Stimulated activated CD4-positive, alpha-beta T cell treated with anti-CD3 and anti-CD28 coated beads, Interleukin-12 subunit alpha, Interleukin-12 subunit beta, amount 100 ng/mL, for 4 hours (primary cell): ENCODE data around the gene MYO1A.

ENCODE experiments used
- DNase-seq: peaks from one replicate; pipeline ENCODE4 v3.0.0-alpha.2; 2020

The MYO1A gene

DNA sequence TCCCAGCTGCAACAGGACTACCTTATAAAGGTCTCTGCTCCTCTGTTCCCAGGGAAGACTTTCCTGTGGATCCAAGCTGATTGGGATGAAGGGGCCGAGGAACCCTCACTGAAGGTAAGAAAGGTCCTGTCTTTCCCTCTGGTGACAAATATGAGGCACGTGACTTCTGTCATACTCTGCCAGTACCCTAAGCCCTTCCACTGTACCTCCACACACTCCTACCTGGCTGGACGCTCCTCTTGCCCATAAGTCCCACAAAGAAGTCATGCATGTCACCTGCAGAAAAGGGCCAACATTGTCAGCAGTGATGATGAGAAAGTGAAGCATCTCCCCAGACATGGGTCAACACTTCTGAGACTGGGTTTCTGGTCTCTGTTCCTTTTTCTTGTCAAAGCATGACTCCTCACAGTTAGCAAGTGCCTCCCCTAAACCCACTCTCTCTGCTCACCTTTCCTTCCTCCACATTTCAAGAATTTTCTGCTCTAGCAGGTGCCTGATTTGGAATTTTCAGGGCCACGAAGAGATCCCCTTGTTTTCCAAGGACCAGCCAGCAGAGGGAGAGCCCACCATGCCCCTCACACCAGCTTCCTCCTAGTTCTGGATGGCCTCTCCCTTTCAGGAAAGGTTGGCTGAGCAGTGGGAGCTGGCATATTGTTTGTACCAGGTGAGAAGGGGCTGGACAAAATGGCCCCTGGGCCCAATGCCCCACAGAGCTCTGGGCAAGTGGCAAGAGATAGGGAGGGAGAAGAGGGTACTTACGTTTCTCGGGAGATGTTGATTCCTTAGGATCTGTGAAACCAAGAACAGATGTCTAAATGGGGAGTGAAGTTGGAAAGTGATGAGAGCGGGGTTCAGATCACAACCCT, 37.1 kb downstream of the MYO1A start:
- no peak for DNase-seq

DNA sequence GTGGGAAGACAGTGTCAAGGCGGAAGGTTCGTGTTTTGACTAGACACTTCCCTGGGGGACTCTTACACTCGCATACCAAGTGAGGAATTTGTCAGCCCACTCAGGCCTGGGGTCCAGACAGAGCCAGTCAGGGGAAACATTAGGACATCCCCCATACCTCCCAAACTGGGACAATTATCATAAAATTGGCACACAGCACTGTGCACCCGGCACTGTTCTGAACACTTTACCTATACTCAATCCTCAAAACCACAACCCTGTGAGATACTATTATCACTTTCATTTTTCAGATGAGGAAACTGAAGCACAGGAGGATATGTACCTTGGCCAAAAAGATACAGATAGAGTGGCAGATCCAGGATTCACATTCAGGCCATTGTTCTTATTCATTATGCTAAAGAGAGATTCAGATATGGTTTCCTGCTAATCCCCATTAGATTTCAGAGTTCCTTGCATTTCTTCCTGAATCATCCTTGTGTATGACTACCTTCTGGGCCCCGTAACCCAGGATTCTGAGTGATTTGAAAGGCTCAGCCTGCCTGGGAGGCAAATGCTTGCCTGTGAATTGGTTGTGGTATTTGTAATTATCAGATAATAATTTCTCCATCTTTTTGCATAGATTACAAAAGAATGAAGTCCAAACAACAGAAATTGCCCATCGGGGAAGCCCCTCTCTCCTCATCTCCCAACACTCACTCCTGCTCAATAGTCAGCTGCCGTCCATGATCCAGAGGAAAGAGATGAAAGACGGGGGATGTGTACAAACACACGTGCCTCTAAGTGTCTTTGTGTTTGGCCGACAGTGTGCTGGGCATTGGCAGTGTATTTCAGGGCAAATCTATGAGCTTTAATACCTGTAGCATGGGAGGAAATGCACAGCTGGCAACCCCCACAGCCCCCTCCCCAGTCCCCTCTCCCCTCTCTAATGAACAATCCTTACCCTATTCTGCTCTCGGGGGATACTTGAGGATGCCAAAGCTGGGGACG, 38.2 kb downstream of the MYO1A start:
- DNase-seq: no peak

DNA sequence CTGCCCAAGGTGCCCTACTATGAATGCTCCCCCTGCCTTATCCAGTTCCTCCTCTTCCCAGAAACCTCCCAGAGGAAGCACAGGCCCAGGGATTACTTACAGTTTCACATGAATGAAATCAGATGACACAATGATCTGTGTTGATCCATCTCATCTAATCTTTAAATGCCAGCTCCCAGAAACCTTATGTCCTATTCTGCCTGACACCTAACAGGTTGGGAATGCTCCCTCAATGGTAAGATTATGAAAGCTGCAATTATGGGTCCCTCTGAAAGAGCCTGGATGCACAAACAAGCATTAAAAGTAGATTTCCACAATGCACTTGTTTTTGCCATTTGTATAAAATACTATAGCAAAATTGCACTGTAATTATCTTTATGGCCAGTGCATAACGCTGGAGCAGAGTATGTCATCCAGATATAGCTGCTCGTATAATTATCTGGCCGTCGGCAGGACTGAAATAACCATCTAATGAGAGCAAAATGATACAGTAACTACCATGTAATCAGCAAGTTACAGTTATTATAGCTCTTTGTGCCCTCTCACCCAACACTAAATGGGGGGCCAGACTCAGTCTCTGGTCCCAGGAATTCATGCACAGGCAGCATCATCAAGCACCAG, 39.2 kb downstream of the MYO1A start:
- DNase-seq: no peak

DNA sequence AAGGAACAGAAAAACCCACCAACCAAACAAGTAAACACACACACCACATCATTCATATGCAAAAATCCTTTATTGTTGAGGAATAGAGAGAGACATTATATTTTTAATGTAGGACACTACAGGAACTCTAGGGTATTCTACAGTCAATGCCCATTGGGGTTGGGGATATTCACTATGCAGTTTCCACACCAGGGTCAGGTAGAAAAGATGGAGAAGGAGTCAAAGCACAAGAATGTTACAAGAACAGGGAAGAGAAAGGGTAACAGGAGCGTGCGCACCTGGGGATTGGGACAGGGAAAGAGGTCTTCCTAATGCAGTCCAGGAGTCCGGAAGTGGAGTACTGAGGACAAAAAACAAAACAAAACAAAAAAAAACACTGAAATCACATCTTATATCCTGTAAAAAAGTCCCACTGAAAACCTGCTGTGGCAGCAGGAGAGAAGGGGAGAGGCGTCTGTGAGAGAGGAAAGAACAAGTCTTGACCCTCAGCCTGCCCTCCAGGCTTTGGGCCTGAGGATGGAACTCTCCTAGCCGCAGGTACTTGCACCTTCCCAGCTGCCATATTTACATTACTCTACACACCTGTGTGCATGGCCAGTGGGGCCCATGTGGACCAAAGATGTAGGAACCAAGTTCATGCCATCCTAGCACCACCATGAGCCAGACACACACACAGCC, 39.8 kb downstream of the MYO1A start:
- DNase-seq: no peak

DNA sequence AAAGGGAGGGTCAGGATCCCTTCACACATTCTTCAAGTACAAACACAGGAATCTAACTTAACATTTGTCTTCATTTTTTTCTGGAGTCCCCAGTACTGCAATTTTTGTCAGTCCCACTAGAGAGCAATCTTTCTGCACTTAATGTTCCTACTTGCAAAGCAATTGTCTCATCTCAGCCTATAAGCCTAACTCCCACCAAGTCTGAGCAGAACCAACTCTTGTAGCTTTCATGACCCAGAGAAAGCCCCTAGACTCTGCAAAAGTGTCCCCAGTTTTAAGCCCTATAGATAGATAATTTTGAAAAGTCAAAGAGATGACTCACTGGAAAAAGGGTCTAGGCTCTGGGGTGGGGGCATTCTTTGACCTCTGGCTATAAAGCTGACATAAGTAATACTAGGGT, 41.8 kb downstream of the MYO1A start:
- no peak for DNase-seq

DNA sequence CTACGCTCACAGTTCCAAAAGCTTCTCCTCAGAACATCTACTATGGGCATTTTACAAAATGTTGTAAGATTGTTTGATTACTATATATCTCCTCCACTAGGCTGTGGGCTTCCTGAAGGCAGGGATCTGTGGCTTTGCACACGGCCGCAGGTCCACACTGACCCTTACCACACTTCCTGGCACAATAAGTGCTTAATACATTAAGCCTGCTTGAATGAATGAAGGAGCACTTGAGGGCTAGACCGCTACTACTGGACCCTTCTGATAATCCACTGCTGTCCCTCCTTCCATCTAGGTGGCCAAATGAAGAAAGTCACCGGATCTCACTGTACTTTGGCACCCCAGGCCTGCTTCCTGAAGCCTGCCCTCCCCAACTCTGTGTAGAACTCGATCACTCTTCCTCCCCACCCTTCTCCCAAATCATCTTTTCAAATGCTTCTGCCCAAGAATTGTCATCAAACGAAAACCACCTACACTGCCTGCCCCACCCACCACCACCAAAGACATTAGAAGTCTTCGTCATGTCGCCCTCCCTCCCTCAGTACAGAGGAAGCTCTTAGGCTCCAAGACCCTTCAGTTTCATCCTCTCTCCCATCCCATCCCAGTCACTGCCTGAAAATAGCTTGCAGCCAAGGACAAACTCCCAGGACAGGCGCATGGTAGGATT, 43.0 kb downstream of the MYO1A start:
- peak; percentile 25 for DNase-seq

DNA sequence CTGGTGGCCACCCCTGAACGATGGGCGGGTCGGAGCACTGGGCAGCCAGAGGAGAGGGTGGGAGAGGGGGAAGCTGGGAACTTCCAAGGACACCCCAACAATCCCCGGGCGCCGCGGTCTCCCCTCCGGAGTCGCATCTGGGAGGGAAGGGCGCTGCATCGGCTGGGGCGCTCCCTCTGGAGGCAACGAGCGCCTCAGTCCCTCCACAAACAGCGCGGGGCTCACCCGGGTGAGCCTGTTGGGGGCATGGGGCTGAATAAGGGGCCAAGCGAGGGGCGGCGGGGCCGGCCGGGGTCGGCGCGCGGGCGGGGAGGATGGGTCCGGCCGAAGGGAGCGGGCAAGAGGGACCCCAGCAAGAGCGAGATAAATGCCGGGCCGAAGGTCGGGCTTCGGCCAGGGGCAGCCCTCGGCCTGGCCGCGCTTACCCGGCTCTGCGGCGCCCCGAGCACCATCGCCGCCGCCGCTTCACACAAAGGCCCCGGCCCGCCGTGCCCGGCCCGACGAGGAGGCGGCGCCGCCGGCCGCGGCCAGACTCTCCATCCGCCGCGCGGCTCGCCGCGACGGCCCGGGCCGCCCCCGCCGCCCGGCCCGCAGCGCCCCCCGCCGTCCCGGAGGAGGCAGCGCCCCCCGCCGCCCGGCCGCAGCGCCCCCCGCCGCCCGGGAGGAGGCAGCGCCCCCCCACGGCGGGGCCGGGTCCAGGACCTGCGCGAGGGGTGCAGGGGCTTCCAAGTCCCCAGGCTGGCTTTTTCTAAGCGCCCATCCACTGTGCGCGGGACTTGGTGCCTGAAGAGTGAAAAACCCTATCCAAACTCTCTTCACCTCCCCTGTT, 43.7 kb downstream of the MYO1A start, which contains the start of gene ZBTB39:
Gene ZBTB39 (minus strand): TSS at position 567 of the 829 bp plus-strand sequence. CDS start 1,629 bp downstream, outside the sequence.
- peak; percentile 64 for DNase-seq

DNA sequence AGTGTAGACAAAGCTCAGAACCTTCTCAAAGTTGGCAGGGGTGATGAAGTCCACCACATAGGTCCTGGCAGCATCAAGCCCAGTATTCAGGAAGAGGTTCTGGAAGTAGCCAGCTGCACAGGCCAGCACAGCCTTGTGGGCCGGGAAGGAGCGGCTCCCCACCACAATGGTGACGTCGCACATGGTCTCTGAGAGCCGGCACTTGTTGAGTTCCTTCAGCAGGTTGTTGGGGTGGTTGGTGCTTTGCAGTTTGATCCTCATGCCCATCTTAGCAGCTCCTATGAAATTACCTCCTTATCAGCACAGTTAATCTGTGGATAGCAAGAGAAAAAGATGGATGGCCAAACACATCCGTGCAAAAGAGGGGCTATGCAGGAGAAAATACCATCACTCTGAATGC, 45.3 kb downstream of the MYO1A start:
- no peak for DNase-seq

DNA sequence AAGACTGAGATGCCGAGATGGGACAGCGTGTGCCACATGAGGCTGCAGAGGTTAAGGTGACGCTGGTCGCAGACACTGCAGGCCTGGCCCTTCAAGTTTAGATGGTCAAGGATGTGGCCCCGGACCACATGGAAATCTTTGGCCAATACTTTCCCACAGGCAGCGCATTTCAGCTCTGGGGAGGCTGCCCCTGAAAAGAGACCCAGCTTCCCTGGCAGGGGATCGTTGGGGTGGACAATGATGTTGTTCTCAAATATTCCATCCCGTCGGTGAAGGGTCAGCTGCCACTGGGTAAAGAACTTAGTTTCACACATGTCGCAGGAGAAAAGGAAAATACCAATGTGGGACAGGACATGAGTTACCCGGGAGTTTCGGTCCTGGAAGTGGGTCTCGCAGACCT, 46.5 kb downstream of the MYO1A start:
- no peak for DNase-seq

DNA sequence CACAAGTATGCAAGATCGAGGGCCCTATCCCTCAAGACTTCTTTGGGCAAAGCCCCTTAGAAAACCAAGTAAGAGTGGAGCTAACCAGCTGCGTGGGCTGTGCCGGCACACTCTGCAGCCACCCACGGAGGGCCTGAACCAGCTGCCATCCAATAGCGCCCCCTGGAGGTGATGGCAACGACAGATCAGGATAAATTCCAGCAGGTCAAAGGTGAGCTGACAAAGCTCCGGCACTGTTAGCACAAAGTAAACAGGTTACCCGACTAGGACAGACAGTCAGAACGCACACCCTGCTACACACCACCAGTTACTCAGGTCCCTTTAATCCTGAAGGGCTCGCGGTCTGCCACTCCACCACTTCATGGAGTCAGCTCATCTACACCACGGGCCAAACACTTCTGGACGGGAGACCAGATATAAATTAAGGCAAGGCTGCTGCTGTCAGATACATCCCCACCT, 48.5 kb downstream of the MYO1A start:
- peak; percentile 70 for DNase-seq

DNA sequence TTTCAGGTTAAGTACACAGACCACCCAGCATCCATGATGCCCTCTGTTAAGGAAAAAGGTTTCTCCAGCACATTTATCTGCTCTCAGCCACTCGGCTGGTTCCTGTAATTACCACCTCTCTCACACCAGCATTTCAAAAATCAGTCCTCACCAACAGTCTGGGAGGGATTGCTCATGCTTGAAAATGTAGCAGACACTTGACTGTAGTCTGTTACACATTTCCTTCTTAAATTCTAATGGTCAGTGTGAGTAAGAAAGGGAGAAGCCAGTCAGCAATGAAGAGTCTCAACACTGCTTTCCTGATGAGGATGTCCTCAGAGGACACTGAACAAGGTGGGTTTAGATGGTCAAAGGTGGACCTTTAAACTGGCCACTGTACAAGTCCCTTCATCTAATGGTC, 49.5 kb downstream of the MYO1A start:
- DNase-seq: no peak

DNA sequence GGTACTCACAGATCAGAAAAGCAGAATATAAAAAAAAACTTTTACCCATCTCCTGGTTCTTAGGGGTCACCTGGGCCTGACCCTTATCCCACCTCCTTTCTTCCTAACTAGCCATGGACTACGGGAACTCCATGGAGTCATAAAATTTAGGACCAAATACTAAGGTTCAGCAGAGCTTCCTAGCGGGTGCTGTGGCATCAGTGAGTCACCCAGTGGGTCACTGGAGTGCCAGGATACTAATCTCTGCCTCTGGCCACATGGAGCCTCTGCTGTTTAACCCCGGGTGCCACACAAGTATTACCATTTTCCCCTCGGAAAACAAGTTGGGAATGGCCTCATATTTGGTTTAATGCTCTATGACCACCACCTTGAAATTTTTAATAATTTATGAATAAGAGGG, 50.5 kb downstream of the MYO1A start:
- no peak for DNase-seq

DNA sequence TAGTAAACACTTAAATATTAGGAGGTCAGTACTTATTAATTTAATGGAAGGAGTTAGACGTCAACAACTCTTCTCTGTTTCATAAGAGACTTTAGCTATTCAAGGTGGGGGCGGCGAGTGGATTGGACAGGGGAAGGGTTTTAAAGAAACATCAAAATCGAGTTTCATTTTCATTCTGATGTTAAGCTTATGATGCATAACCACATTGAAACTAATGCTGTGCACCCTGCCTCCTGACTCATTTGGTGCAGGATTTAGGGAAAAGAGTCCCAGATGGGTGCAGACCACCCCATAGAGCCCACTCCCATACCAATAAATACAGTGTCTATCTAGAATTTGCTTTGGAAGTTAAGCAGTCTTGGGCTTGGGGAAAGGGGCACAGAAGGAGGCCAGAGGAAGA, 50.9 kb downstream of the MYO1A start:
- peak; percentile 37 for DNase-seq

DNA sequence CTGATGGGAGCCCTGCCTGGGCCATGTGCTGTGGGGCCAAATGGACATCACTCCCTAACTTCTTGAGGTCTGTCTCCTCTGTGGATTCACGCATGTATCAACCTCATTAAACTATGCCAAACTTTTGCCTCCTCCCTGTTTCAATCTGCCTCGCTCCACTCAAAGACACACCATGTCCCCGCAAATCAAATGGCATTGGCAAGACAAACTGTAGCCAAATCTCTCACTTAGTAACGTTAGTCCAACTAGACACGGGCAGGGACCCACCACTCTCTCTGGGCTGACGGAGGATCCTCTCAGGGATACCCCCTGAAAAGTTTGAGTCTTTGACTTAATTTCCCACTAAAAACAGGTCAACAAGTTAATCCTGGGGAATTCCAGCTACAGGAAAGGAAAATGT, 51.6 kb downstream of the MYO1A start:
- no peak for DNase-seq

DNA sequence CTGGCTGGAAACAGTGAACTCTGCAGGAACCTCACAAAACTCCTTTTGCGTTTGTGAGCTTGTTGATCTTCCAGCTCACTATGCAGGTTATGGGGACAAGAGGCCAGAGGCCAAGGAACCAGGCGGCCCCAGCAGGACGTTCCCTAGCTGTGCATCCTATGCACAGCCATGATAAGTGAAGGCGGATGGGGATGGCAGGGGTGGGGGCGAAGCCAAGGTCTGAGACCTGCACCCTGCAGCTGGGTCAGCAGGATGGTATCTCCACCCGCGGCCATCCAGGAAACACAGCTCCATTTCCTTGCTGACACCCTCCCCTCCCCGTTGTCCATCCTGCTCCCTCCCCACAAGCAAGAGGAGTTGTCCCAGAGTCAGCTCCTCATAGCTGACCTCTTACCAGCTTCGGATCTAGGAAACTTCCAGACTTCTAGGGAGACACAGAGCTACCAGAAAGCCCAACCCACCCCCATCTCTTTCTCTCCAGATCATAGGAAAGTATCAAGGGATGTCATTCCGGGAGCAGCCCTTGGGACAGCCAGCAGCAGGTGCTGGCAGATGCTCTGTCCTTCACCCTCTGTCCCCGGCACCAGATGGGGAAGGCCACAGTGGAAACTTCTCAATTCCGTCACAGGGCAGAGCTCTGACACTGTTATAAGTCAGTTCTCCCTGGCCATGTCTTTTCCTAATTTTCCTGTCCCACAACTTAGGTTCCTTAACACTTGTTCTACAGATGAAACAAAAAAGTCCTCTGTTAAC, 53.0 kb downstream of the MYO1A start:
- DNase-seq: no peak

DNA sequence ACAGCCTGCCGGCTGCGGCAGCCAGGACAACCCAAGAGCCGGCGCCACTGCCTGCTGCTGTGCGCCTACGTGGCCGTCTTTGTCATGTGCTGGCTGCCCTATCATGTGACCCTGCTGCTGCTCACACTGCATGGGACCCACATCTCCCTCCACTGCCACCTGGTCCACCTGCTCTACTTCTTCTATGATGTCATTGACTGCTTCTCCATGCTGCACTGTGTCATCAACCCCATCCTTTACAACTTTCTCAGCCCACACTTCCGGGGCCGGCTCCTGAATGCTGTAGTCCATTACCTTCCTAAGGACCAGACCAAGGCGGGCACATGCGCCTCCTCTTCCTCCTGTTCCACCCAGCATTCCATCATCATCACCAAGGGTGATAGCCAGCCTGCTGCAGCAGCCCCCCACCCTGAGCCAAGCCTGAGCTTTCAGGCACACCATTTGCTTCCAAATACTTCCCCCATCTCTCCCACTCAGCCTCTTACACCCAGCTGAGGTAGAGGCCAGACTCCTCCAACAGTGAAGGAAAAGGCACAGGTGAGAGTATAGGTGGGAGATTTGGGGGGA, 53.9 kb downstream of the MYO1A start:
- no peak for DNase-seq

DNA sequence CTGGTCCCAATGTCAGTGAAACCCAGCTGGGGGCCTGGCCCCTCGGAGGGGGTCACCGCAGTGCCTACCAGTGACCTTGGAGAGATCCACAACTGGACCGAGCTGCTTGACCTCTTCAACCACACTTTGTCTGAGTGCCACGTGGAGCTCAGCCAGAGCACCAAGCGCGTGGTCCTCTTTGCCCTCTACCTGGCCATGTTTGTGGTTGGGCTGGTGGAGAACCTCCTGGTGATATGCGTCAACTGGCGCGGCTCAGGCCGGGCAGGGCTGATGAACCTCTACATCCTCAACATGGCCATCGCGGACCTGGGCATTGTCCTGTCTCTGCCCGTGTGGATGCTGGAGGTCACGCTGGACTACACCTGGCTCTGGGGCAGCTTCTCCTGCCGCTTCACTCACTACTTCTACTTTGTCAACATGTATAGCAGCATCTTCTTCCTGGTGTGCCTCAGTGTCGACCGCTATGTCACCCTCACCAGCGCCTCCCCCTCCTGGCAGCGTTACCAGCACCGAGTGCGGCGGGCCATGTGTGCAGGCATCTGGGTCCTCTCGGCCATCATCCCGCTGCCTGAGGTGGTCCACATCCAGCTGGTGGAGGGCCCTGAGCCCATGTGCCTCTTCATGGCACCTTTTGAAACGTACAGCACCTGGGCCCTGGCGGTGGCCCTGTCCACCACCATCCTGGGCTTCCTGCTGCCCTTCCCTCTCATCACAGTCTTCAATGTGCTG, 54.6 kb downstream of the MYO1A start:
- no peak for DNase-seq

DNA sequence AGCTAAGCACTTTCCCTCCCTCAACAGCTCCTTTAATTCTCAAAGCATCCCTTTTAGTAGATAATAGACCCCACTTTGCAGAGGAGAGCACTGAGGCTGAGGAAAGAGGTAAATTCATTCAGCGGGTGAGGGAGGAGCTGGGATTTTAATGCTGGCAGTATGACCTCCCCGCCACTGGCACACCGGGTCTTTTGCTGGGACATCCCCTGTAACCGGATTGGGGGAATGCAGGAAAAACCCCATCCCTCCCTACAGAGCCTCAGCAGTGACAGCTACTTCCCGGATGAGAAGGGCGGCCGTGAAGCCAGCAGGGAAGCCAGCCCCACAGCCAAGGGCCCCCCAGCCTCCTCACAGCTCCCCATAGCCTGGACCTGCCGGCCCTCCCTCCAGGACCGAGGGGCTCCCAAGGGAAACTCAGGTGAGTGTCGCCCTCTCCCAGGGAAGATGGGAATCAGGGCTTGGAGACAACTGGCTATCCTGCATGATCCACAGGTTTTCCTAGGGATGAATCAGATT, 55.6 kb downstream of the MYO1A start:
- no peak for DNase-seq

DNA sequence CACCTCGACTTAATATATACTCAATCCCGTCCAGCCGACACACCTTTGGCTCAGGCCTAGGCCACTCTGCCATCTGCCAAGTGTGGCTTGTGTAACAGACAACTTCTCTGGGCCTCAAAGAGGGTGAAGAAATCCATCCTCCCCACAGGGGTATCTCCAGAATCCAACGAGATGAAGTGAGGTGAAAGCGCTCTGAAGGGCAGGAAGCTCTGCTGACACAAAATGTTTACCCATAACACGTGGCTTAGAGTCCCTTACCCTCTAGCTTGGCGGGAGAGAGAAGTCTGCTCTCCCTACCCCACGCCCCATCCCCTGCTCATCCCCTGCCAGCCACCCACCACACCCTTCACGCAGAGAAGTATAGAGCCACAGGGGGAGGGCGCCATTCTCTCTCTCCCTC, 56.6 kb downstream of the MYO1A start:
- no peak for DNase-seq
